HAP-1 (cell line): ENCODE results near the gene IFNA16.
"Not testable (repeated sequence)": the region's sequence is repeated elsewhere in the genome, so short reads cannot be mapped to it uniquely, and the experiment has no call there.

Experiments used
- DNase-seq, 2 experiments: peaks; one replicate each; pipeline ENCODE4 v3.0.0-alpha.2; 2016 to 2020; ENCODE audit warnings: low spot score in 2 of 2
- H3K27me3 ChIP-seq: fragments of 250-450 bp; sonication (Bioruptor Pico); 2 replicates; pipeline ENCODE4 v1.5.1; 2020; ENCODE audit warnings: low read depth, mild to moderate bottlenecking, moderate library complexity
- H3K36me3 ChIP-seq: fragments of 250-450 bp; sonication (Bioruptor Pico); replicated peaks from 2 replicates; pipeline ENCODE4 v1.5.1; 2020; ENCODE audit warnings: mild to moderate bottlenecking
- H3K4me1 ChIP-seq: fragments of 250-450 bp; sonication (Bioruptor Pico); 2 replicates; pipeline ENCODE4 v1.5.1; 2020; ENCODE audit warnings: mild to moderate bottlenecking
- H3K4me3 ChIP-seq: fragments of 250-450 bp; sonication (Bioruptor Pico); 2 replicates; pipeline ENCODE4 v1.5.1; 2020; ENCODE audit warnings: mild to moderate bottlenecking, moderate library complexity
- H3K9me3 ChIP-seq: fragments of 250-450 bp; sonication (Bioruptor Pico); 2 replicates; pipeline ENCODE4 v1.5.1; 2020; ENCODE audit warnings: mild to moderate bottlenecking, moderate library complexity
- in situ Hi-C: fragments of 300-500 bp; cut with MboI; formaldehyde crosslinking; loops from 3 replicates; pipeline ENCODE4 v1.14.3; 2020; ENCODE audit warnings: low sequenced_read_pairs, inconsistent platforms, mixed read lengths

IFNA16 gene

GRCh38 chr9:21213411-21214326 lies 3.4 kb downstream of the IFNA16 start:
- H3K4me3 ChIP-seq, in situ Hi-C loops, H3K36me3 ChIP-seq, H3K4me1 ChIP-seq, H3K27me3 ChIP-seq, H3K9me3 ChIP-seq: not testable (repeated sequence)
- DNase-seq, result peak in 1 of 2 experiments; percentile 2

DNA sequence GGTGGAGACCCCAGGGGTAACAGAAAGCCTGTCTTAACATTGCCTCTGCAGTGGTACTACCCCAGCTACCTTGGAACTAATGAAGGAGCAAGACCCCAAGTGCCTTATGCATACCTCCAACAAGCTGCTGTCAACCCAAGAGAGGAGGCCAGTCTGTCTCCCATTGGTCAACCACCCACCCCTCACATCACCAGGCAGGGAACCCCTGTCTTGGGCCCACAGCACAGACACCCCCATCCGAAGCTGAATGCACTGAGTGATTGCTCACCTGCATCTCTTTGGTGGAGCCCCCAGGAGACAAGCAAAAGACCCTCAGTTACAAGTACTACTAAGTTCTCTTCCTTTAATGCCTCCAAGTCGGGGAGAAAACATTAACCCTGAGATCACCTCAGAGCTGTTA lies 5.0 kb downstream of the IFNA16 start:
- H3K4me1 ChIP-seq, in situ Hi-C loops, H3K36me3 ChIP-seq, H3K9me3 ChIP-seq, DNase-seq, H3K4me3 ChIP-seq, H3K27me3 ChIP-seq: not testable (repeated sequence)

GRCh38 chr9:21210782-21211181 lies 6.3 kb downstream of the IFNA16 start:
- H3K36me3 ChIP-seq, H3K4me3 ChIP-seq, H3K9me3 ChIP-seq, H3K27me3 ChIP-seq, DNase-seq, in situ Hi-C loops, H3K4me1 ChIP-seq: not testable (repeated sequence)

DNA sequence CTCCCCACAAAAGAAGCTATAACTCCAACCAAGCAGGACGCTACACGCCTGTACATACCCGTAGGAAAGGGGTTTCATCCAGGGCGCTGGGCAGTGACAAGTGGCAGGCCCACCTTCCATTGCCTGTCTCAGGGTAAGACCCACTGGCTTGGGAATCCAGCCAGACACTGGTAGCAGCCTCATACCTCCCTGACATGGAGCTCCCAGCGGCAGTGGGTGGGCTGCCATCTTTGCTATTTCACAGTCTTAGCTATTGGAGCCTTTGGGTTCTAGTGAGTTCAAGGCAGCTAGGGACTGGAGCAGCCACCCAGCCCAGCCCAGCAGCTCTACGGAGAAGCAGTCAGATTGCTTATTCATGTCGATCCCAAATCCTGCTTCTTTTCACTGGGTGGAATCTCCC lies 6.8 kb downstream of the IFNA16 start:
- in situ Hi-C loops, result no loop called here
- no peaks in the 10 kb centered on the region for H3K4me1 ChIP-seq
- DNase-seq, result no peak

DNA sequence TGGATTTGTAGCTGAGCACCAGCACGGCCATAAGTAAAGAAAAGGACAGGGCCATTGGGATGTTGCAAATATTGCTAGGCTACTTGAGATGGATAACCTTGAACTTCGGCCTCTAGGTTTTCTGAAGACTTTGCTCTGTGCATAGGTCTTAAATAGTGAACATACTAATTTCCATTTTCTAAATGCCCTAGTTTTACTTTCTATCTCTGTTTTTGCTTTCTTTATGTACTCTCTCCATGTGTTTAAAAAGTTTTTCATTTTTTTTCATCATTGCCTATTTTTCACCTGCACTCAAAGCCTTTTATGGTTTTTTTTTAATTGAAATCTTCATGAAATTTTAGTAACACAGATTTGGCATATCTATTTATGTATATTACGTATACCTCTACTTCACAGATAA lies 10.1 kb downstream of the IFNA16 start, which contains the start of gene IFNA10:
TSS of gene IFNA10 (minus strand) at position 101 of the 400 bp plus-strand sequence. CDS start at position 55, 46 bp downstream.
- in situ Hi-C loops, DNase-seq, H3K4me3 ChIP-seq, H3K4me1 ChIP-seq, H3K9me3 ChIP-seq, H3K27me3 ChIP-seq, H3K36me3 ChIP-seq: not testable (repeated sequence)

More for the DNA sequence above, 6.8 kb downstream of the IFNA16 start:
- Histone ChIP-seq H3K36me3 (no peaks in the 10 kb centered on the region), H3K4me3 (no peak overlapping the region), H3K9me3 (no peaks in the 10 kb centered on the region), H3K27me3 (no peaks in the 10 kb centered on the region)

GRCh38 chr9:21205204-21205603 lies 11.9 kb downstream of the IFNA16 start:
- no peak for DNase-seq
- no peaks in the 10 kb centered on the region for H3K27me3 ChIP-seq
- no peak overlapping the region for H3K4me3 ChIP-seq
- in situ Hi-C loops, result no loop called here
- no peaks in the 10 kb centered on the region for H3K36me3 ChIP-seq
- no peaks in the 10 kb centered on the region for H3K4me1 ChIP-seq
- H3K9me3 ChIP-seq, result no peaks in the 10 kb centered on the region

DNA sequence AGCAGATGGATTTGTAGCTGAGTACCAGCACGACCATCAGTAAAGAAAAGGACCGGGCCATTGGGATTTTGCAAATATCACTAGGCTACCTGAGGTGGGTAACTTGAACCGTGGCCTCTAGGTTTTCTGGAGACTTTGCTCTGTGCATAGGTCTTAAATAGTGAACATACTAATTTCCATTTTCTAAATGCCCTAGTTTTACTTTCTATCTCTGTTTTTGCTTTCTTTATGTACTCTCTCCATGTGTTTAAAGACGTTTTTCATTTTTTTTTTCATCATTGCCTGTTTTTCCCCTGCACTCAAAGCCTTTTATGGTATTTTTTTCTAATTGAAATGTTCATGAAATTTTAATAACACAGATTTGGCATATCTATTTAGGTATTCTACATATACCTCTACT lies 15.0 kb downstream of the IFNA16 start, which contains the start of gene IFNA7:
TSS of gene IFNA7 (minus strand) at position 101 of the 400 bp plus-strand sequence. CDS start at position 61, 40 bp downstream.
- in situ Hi-C loops, H3K4me3 ChIP-seq, H3K27me3 ChIP-seq, DNase-seq, H3K36me3 ChIP-seq, H3K9me3 ChIP-seq, H3K4me1 ChIP-seq: not testable (repeated sequence)

DNA sequence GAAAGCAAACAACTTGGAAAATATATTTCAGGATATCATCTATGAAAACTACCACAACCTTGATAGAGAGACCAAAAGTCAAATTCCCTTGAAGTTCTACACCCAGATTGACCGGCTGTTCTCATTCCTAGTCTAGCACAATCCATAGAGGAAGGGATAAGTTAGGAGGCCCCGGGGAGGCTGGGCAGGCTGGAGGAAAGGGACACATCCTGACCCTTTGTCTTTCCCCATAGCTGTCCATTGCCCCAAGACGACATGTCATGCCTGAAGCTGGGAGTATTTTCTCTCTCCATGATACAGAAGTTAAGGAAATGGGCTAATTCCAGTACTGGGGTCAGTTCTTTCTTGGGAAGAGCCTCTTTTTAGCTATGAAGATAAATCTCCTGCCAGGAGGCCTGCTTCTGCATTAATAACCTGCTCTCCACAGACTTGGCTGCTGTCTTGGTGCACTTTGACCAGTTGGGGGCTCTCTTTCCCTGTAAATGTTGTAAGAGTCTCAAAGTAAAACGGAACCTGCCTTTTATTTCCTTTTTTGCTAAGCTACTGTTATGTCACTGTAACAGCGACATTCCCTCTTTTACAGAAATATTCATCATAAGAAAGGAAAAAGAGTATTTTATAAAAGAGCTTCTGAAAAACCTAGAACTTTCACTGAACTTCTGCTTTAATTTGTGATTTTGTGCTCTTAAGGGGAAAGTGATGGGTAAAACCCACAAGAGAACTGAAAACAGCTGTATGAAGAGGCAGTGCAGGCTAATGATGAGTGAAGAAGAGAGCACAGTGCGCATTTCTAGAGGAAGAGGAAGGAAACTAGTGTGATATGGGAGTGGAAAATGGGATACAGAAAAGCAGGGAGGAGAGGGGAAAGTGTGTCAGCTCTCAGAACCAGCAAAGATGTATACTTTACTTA lies 22.0 kb downstream of the IFNA16 start:
- H3K4me1 ChIP-seq, in situ Hi-C loops, H3K36me3 ChIP-seq, H3K27me3 ChIP-seq, H3K9me3 ChIP-seq, H3K4me3 ChIP-seq: not testable (repeated sequence)
- DNase-seq, result peak in 1 of 2 experiments; percentile 40

- H3K9me3 ChIP-seq, H3K4me1 ChIP-seq, H3K27me3 ChIP-seq, in situ Hi-C loops, H3K4me3 ChIP-seq, DNase-seq, H3K36me3 ChIP-seq: not testable (repeated sequence)
Observed at GRCh38 chr9:21187487-21187886, 29.6 kb downstream of the IFNA16 start, which contains the start of gene IFNA4. TSS of gene IFNA4 (minus strand) at chr9:21187587. CDS start at chr9:21187531, 56 bp downstream.

- H3K4me1 ChIP-seq, H3K4me3 ChIP-seq, H3K36me3 ChIP-seq, in situ Hi-C loops, H3K9me3 ChIP-seq, H3K27me3 ChIP-seq: not testable (repeated sequence)
- DNase-seq, result peak in 1 of 2 experiments; percentile 14
Observed at GRCh38 chr9:21182810-21183736, 34.0 kb downstream of the IFNA16 start.

DNA sequence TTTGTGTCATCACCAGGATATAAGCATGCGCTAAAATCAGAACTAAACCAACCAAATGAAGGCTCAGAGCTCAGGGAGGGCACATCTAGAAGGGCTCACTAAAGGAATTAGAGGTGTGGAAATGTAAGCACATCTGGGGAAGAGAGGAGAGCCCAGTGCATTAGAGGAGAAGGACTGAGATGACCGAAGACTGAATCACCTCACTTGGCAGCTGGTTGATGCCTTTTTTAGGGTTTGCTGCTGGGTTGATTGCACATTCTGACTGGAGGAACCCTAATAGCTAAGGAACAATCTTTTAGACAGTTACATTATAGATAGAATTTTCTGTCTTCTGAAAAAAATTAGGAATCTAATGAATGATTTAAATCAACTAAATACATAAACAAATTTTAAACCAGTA lies 42.4 kb downstream of the IFNA16 start:
- Histone ChIP-seq H3K36me3 (no peaks in the 10 kb centered on the region), H3K4me3 (no peak overlapping the region), H3K4me1 (no peaks in the 10 kb centered on the region), H3K9me3 (no peaks in the 10 kb centered on the region), H3K27me3 (peaks cover 2% of the 10 kb centered on the region; the same call in 1 of the 2 replicates)
- DNase-seq, result no peak
- in situ Hi-C loops, result no loop called here

GRCh38 chr9:21172156-21172555 lies 45.0 kb downstream of the IFNA16 start:
- no peak for DNase-seq
- Histone ChIP-seq H3K4me1 (no peaks in the 10 kb centered on the region), H3K27me3 (peaks cover 2% of the 10 kb centered on the region; the same call in 1 of the 2 replicates), H3K36me3 (no peaks in the 10 kb centered on the region), H3K4me3 (no peak overlapping the region), H3K9me3 (no peaks in the 10 kb centered on the region)
- in situ Hi-C loops, result no loop called here

- DNase-seq, result no peak
- H3K4me3 ChIP-seq, result no peak overlapping the region
Observed at GRCh38 chr9:21171351-21171750, 45.8 kb downstream of the IFNA16 start.

More at GRCh38 chr9:21171351-21171750, 45.8 kb downstream of the IFNA16 start:
- no peaks in the 10 kb centered on the region for H3K36me3 ChIP-seq
- no peaks in the 10 kb centered on the region for H3K9me3 ChIP-seq
- in situ Hi-C loops, result no loop called here
- H3K27me3 ChIP-seq, result peaks cover 2% of the 10 kb centered on the region; the same call in 1 of the 2 replicates
- no peaks in the 10 kb centered on the region for H3K4me1 ChIP-seq
